Ectodermal cell (in vitro differentiated cells): ENCODE results near the gene PDIA4. TPM values are rescaled to one million over a fixed set of nuclear protein-coding genes. Genes with fewer than 3 reads are reported as not detected.

Source experiments
- H3K27ac ChIP-seq: 2 replicates; pipeline ENCODE4 v1.7.0; 2013; ENCODE audit warnings: mild to moderate bottlenecking, low read depth, low read length; ENCODE audit not compliant: insufficient read depth, poor library complexity, severe bottlenecking
- H3K27me3 ChIP-seq: 2 replicates; pipeline ENCODE4 v1.7.0; 2013; ENCODE audit warnings: mild to moderate bottlenecking, low read length; ENCODE audit not compliant: insufficient read depth, control insufficient read depth, poor library complexity, severe bottlenecking
- H3K36me3 ChIP-seq: one replicate; pipeline ENCODE4 v1.7.0; 2013; ENCODE audit warnings: low read length; ENCODE audit not compliant: control insufficient read depth, insufficient read depth
- H3K4me1 ChIP-seq: one replicate; pipeline ENCODE4 v1.7.0; 2013; ENCODE audit warnings: low read length; ENCODE audit not compliant: control insufficient read depth, insufficient read depth
- H3K4me3 ChIP-seq: 2 replicates; pipeline ENCODE4 v1.7.0; 2013; ENCODE audit warnings: low read depth, low read length, control low read depth; ENCODE audit not compliant: insufficient read depth
- H3K9me3 ChIP-seq: 2 replicates; pipeline ENCODE4 v1.7.0; 2013; ENCODE audit warnings: mild to moderate bottlenecking, low read length, moderate library complexity; ENCODE audit not compliant: control insufficient read depth
- WGBS, 2 experiments: methylation state at CpG; one replicate each; pipeline ENCODE4 v1.1.7; 2013; ENCODE audit warnings: missing lambda C conversion rate in 2 of 2; 5-methylcytosine and 5-hydroxymethylcytosine counted together
- polyA plus RNA-seq, 4 experiments: library from polyadenylated mRNA; stranded (reverse); fragments of 50-300 nt; gene quantifications; one replicate each; pipeline ENCODE4 v1.2.3, GENCODE V29; 2013

PDIA4 gene, protein sequence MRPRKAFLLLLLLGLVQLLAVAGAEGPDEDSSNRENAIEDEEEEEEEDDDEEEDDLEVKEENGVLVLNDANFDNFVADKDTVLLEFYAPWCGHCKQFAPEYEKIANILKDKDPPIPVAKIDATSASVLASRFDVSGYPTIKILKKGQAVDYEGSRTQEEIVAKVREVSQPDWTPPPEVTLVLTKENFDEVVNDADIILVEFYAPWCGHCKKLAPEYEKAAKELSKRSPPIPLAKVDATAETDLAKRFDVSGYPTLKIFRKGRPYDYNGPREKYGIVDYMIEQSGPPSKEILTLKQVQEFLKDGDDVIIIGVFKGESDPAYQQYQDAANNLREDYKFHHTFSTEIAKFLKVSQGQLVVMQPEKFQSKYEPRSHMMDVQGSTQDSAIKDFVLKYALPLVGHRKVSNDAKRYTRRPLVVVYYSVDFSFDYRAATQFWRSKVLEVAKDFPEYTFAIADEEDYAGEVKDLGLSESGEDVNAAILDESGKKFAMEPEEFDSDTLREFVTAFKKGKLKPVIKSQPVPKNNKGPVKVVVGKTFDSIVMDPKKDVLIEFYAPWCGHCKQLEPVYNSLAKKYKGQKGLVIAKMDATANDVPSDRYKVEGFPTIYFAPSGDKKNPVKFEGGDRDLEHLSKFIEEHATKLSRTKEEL
- 174 TPM for polyA plus RNA-seq (2013, experiment 1 of 4)
- 149 TPM for polyA plus RNA-seq (2013, experiment 2 of 4)
- polyA plus RNA-seq (2013, experiment 3 of 4) = 114 TPM
- 118 TPM for polyA plus RNA-seq (2013, experiment 4 of 4)

DNA sequence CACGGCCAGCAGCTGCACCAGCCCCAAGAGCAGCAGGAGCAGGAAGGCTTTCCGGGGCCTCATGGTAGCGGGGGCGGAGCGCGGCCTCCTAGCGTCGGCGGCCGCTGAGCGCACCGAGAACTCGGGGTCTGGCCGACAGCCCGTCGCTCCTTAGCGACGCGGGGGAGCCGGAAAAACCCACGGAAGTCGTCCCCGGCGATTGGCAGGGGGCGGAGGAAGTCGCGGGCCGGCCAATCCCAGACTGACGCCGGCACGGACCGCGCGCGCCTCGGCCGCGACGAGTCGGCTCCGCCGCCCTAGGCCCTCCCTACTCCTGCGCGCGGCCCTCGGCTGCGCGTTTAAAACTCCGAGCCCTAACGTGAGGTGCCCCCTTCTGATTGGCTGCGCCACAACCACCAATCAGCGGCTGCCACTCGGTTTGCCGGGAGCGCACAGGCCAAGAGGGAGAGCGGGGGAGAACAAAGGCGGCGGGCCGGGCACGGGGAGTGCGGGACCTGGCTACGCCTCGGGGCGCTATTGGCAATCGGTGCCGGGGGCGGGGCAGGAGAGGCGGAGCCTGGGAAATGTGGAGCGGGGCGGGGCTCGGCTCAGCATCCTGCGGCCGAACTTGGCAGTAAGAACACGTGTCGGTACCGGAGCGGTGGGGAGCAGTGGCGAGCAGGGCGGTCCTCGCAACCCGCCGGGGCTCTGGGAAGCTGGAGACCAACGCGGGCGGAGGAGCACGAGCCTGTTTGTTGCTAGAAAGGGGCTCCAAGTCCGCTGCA lies at the start of gene PDIA4:
TSS of gene PDIA4 (minus strand) at position 160 of the 764 bp plus-strand sequence. CDS start at position 63, 97 bp downstream.
- peaks cover 7% of the 10 kb centered on the region for H3K27me3 ChIP-seq
- H3K4me1 ChIP-seq = peaks cover 7% of the 10 kb centered on the region
- 0% methylated on average over 87 of the region's 87 CpGs for WGBS, 2 experiments

DNA sequence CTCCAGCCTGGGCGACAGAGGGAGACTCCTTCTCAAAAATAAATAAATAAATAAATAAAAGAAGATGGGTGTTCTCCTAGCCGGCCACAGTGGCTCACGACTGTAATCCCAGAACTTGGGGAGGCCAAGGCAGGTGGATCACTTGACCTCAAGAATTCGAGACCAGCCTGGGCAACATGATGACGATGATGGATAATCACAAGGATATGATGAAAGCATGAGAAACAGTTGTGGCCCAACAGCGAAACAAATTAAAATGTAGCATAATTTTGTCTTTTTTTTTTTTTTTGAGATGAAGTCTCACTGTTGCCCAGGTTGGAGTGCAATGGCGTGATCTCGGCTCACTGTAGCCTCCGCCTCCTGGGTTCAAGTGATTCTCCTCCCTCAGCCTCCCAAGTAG lies 49.3 kb upstream of the PDIA4 start:
- Histone ChIP-seq H3K9me3 (no peaks in the 10 kb centered on the region), H3K27ac (no peak overlapping the region), H3K36me3 (peaks cover 14% of the 10 kb centered on the region), H3K27me3 (no peaks in the 10 kb centered on the region), H3K4me3 (no peak overlapping the region), H3K4me1 (no peaks in the 10 kb centered on the region)
- WGBS, 2 experiments = 90% methylated on average over 8 to 9 of the region's 9 CpGs

More for the DNA sequence above, at the start of gene PDIA4:
- no peaks in the 10 kb centered on the region for H3K9me3 ChIP-seq
- peak within 1 kb of the TSS; percentile 89 for H3K27ac ChIP-seq
- peak within 1 kb of the TSS; percentile 74 for H3K4me3 ChIP-seq
- no peaks in the 10 kb centered on the region for H3K36me3 ChIP-seq

DNA sequence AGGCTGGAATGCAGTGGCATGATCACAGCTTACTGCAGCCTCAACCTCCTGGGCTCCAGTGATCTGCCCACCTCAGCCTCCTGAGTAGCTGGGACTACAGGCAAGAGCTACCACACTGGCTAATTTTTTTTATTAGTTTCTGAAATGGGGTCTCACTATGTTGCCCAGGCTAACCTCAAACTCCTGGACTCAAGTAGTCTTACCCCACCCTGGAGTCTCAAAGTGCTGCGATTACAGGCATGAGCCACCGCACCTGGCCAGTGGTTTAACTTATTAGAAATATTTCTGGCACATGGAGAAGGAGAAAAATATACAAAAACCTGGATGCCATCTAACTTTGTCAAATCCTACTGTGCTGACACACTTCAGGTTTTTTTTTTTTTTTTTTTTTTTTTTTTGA lies 47.0 kb upstream of the PDIA4 start:
- H3K4me3 ChIP-seq = no peak overlapping the region
- no peak overlapping the region for H3K27ac ChIP-seq
- H3K4me1 ChIP-seq = no peaks in the 10 kb centered on the region
- no peaks in the 10 kb centered on the region for H3K9me3 ChIP-seq
- 87 to 97% methylated on average over 2 of the region's 2 CpGs for WGBS, 2 experiments
- H3K27me3 ChIP-seq = no peaks in the 10 kb centered on the region
- peaks cover 27% of the 10 kb centered on the region for H3K36me3 ChIP-seq

DNA sequence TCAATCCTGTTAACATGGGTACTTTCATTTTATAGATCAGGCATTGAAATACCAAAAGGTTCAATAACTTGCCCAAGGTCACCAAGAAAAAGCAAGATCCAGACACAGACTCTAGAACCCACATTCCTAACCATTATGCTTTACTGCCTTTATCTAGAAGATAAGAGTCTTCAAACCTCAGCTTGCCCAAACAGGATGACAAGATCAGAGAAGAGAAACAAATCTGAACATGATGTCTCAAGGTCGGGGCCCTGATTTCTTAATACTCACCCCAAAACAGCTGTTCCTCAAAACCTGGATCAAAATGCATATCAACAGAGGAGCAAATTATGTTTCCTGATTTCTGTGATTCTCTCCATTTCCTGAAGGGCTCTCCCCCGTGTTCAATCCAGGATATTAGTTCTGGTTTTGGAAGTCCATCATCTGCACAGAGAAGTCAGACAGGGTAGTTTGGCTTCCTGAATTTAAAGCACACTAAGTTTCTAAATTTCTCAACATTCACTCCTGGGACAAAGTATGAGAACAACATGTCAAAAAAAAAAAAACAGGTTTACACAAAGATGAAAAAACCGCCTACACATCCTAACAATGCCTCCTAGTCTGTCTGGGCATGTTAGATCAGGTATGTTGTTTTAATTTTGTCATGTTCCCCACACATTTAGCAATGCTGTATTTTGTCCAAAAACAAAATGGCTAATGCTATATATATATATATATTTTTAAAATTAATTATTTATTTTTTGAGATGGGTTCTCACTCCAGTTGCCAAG lies 46.0 kb upstream of the PDIA4 start:
- Histone ChIP-seq H3K4me1 (no peaks in the 10 kb centered on the region), H3K27ac (no peak overlapping the region), H3K9me3 (no peaks in the 10 kb centered on the region), H3K4me3 (no peak overlapping the region), H3K27me3 (no peaks in the 10 kb centered on the region), H3K36me3 (peaks cover 22% of the 10 kb centered on the region)
- WGBS, 2 experiments = 96 to 97% methylated on average over 2 to 3 of the region's 3 CpGs

DNA sequence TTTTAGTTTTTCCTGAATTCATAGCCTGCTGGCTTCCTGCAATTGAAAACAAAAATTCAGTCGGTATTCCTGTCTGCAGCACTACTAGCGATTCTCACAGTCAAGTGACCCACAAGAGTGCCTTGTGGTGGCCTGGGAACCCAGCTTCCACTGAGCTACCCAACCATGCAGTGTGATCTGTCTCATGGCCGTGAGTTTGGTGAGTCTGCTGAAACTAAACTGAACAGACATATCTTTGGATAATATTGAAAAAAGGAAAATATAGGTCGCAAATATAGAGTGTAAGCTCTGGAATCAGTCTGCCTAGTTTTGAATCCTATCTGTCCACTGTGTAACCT lies 44.1 kb upstream of the PDIA4 start:
- no peak overlapping the region for H3K27ac ChIP-seq
- H3K9me3 ChIP-seq = no peaks in the 10 kb centered on the region
- H3K27me3 ChIP-seq = no peaks in the 10 kb centered on the region
- no peaks in the 10 kb centered on the region for H3K4me1 ChIP-seq
- H3K4me3 ChIP-seq = no peak overlapping the region
- peaks cover 22% of the 10 kb centered on the region for H3K36me3 ChIP-seq
- 94 to 96% methylated on average over 4 of the region's 4 CpGs for WGBS, 2 experiments

DNA sequence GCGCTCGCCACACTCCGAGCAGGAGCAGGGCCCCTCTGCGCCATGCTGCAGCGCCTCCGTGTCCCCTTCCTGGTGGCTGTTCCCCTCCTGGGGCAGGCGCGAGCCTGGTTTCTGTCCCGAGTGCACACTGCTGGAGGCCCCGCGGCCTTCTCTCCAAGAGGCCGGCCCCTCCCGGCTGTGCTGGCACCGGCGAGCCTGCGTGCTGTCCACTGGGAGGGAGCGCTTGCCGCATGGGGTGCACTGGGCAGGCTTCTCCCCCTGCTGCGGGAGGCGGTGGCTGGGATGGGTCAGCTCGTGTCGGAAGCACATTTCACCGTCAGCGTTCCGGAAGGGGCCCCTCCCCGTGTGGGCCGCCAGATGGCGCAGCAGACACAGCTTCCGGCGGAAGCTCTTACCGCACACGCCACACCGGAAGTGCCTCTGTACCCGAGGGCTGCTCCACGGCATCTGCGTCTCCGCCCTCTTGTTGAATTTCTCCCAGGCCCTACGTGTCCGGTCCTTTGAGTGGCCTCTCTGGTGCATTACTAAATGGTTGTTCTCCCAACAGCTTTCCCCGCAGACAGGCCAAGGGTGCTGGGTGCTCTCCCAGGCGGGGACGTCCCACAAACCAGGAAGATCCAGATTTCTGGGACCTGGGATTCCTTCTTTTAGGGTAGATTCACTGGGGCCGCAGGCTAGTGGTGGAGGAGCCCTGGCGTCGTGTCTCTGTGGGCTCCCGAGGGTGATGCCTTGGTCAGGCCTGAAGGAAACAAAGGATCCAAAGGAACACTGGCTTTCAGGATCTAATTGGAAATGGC lies 43.5 kb upstream of the PDIA4 start:
- H3K9me3 ChIP-seq = no peaks in the 10 kb centered on the region
- no peaks in the 10 kb centered on the region for H3K27me3 ChIP-seq
- WGBS, 2 experiments = 82 to 85% methylated on average over 46 of the region's 46 CpGs
- H3K27ac ChIP-seq = no peak overlapping the region
- no peak overlapping the region for H3K4me3 ChIP-seq
- no peaks in the 10 kb centered on the region for H3K4me1 ChIP-seq
- peaks cover 19% of the 10 kb centered on the region for H3K36me3 ChIP-seq

DNA sequence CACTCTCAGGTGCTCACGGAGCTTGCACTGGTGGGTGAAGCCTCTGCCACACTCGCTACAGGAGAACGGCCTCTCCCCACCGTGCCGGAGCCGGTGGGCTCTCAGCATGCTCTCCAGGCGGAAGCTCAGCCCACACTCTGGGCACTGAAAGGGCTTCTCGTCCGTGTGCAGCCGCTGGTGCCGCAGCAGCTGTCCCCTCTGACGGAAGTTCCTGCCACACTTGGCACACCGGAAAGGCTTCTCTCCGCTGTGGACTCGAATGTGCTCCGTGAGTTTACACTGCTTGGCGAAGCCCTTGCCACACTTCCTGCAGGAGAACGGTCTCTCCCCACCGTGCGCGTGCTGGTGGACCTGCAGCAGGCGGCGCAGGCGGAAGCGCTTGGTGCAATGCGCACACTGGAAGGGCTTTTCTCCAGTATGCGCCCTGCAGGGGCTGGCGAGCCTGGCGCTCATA lies 42.9 kb upstream of the PDIA4 start:
- WGBS, 2 experiments = 96 to 97% methylated on average over 29 of the region's 29 CpGs
- Histone ChIP-seq H3K36me3 (peaks cover 17% of the 10 kb centered on the region), H3K27ac (no peak overlapping the region)

DNA sequence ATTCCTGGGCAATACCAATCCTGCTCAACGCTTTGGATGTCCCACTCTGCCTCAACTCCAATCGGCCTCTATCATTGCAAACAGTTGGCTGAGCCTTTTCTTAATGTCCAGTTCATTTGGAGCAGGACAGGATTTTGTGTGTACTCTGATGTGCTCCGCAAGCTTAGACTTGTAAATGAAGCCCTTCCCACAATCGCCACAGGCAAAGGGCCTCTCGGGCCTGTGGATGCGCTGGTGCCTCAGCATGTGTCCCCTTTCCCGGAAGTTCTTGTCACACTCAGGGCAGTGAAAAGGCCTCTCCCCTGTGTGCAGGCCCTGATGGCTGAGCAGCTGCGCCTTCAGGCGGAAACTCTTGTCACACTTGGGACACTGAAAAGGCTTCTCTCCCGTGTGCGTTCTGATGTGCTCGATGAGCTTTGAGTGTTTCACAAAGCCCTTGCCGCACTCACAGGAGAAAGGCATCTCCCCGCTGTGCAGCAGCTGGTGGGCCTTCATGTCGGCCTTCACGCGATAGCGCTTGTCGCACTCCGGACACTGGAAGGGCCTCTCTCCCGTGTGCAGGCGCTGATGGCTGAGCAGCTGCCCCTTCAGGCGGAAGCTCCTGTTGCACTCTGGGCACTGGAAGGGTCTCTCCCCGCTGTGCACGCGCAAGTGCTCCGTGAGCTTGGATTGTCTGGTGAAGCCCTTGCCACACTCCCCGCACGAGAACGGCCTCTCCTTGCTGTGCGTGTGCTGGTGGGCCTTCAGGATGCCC lies 42.2 kb upstream of the PDIA4 start:
- 96% methylated on average over 31 of the region's 31 CpGs for WGBS, 2 experiments
- Histone ChIP-seq H3K36me3 (peaks cover 17% of the 10 kb centered on the region), H3K27ac (no peak overlapping the region), H3K27me3 (no peaks in the 10 kb centered on the region), H3K4me1 (no peaks in the 10 kb centered on the region), H3K4me3 (no peak overlapping the region), H3K9me3 (no peaks in the 10 kb centered on the region)

More for the DNA sequence above, 42.9 kb upstream of the PDIA4 start:
- H3K27me3 ChIP-seq = no peaks in the 10 kb centered on the region
- no peaks in the 10 kb centered on the region for H3K9me3 ChIP-seq
- no peak overlapping the region for H3K4me3 ChIP-seq
- H3K4me1 ChIP-seq = no peaks in the 10 kb centered on the region
